ENCODE data around the gene LRRC45. TPM values are rescaled to one million over a fixed set of nuclear protein-coding genes. Genes with fewer than 3 reads are reported as not detected.

The LRRC45 gene
- total and polyA plus RNA-seq, 2 of the 4 experiments (the other 2 are of a cell fraction) = 7.2 to 10.2 TPM

GRCh38 chr17:82055023-82055964, 32.2 kb downstream of the LRRC45 start:
- no peaks in the 10 kb centered on the region for H3K27me3 ChIP-seq (ENCODE audit: control insufficient read depth, insufficient read depth, low read length)
- no peak overlapping the region for H2AFZ ChIP-seq (replicated peaks; ENCODE audit: low read length, poor library complexity)
- in situ Hi-C loops (cut with MboI; ENCODE audit: low sequenced_read_pairs) = no loop called here
- WGBS, 2 experiments (ENCODE audit: extremely low coverage in 2 of 2, insufficient read length in 1 of 2) = 83% methylated on average over 6 of the region's 26 CpGs; no CpG with 5 or more reads in 1 of the 2 experiments
- H3K79me1 ChIP-seq (ENCODE audit: low read depth in 1 of 2, low read length in 2 of 2) = peaks cover 12 to 37% of the 10 kb centered on the region in 2 experiments
- H2AK9ac ChIP-seq (replicated peaks; ENCODE audit: low read depth, low read length, poor library complexity) = peak overlapping the region; percentile 42
- H3K4ac ChIP-seq (ENCODE audit: low read depth, low read length) = no peak overlapping the region
- H3K14ac ChIP-seq (replicated peaks; ENCODE audit: low read depth, low read length) = no peak overlapping the region
- POLR2A ChIA-PET (ENCODE audit: unreplicated experiment) = no interaction called here
- BruUV-seq (replicated peaks) = no TSS peak
- H3K23ac ChIP-seq (ENCODE audit: low read depth, low read length) = no peak overlapping the region
- CTCF ChIA-PET = no interaction called here
- H2AK5ac ChIP-seq (ENCODE audit: low read depth, low read length) = no peak overlapping the region
- no peak overlapping the region for H4K8ac ChIP-seq (ENCODE audit: low read depth in 2 of 2, low read length in 2 of 2)
- H3K36me3 ChIP-seq (ENCODE audit: control insufficient read depth, insufficient read depth, low read length) = peaks cover 59% of the 10 kb centered on the region
- no peak overlapping the region for H2BK5ac ChIP-seq (ENCODE audit: low read depth, low read length, poor library complexity, severe bottlenecking)
- no peak overlapping the region for H3K56ac ChIP-seq (ENCODE audit: extremely low read depth, insufficient read depth, low read length)
- no peak for DNase-seq
- H4K20me1 ChIP-seq (ENCODE audit: insufficient read depth, low read length) = peaks cover 4% of the 10 kb centered on the region
- H4K91ac ChIP-seq (ENCODE audit: insufficient read depth, low read depth, low read length) = no peak overlapping the region
- no peak overlapping the region for H2BK15ac ChIP-seq (ENCODE audit: low read depth, low read length)
- no peak overlapping the region for H3K27ac ChIP-seq (ENCODE audit: insufficient read depth, low read length)
- H2BK120ac ChIP-seq (ENCODE audit: low read depth, low read length) = no peak overlapping the region
- H3K9me3 ChIP-seq (ENCODE audit: control insufficient read depth, insufficient read depth, low read length) = no peaks in the 10 kb centered on the region
- H3K9ac ChIP-seq (ENCODE audit: low read depth, low read length) = no peak overlapping the region
- H3K4me3 ChIP-seq (ENCODE audit: insufficient read depth, low read depth, low read length) = no peak overlapping the region
- no peak overlapping the region for H2BK20ac ChIP-seq (ENCODE audit: low read depth, low read length)
- H3K4me1 ChIP-seq (ENCODE audit: control insufficient read depth, insufficient read depth, low read length) = peaks cover 15% of the 10 kb centered on the region
- no peak overlapping the region for H4K5ac ChIP-seq (ENCODE audit: low read depth, low read length)
- dilution Hi-C loops (cut with HindIII; ENCODE audit: low sequenced_read_pairs, unreplicated experiment) = no loop called here
- H3K4me2 ChIP-seq (ENCODE audit: low read depth, low read length) = no peak overlapping the region
- ATAC-seq (ENCODE audit: low read depth) = no peak
- H3K18ac ChIP-seq (ENCODE audit: low read depth, low read length) = no peak overlapping the region
- H3K9me1 ChIP-seq (ENCODE audit: insufficient read depth, low read length) = peaks cover 5% of the 10 kb centered on the region
- intact Hi-C loops (cut with micrococcal nuclease) = no loop called here
- TF ChIP-seq RAD21 (IDR thresholded peaks at IDR 0.05; ENCODE audit: low read length) (no peak), USF2 (IDR thresholded peaks at IDR 0.05; ENCODE audit: low read depth, low read length) (no peak), MAFK (IDR thresholded peaks at IDR 0.05; ENCODE audit: low read depth, low read length) (no peak), MAZ (IDR thresholded peaks at IDR 0.05; ENCODE audit: borderline replicate concordance, low read depth, low read length) (no peak), FOS (IDR thresholded peaks at IDR 0.05; ENCODE audit: low read depth, low read length) (no peak), CTCF (conservative IDR thresholded peaks at IDR 0.05; ENCODE audit: low read depth, low read length) (no peak), RCOR1 (IDR thresholded peaks at IDR 0.05; ENCODE audit: insufficient replicate concordance, low read length) (no peak), NFE2L2 (IDR thresholded peaks at IDR 0.05; ENCODE audit: low read depth, low read length) (no peak), CEBPB (IDR thresholded peaks at IDR 0.05; ENCODE audit: low read depth, low read length) (no peak), ELK1 (IDR thresholded peaks at IDR 0.05; ENCODE audit: borderline replicate concordance, low read depth, low read length) (no peak), RFX5 (IDR thresholded peaks at IDR 0.05; ENCODE audit: low read depth, low read length) (no peak), POLR2A (IDR thresholded peaks at IDR 0.05; ENCODE audit: low read depth, low read length) (no peak), CHD1 (IDR thresholded peaks at IDR 0.05; ENCODE audit: low read depth, low read length) (no peak), BHLHE40 (IDR thresholded peaks at IDR 0.05; ENCODE audit: low read depth, low read length) (no peak), SMC3 (IDR thresholded peaks at IDR 0.05; ENCODE audit: low read depth, low read length) (no peak)

Measured in IMR-90 (cell line).